WERI-Rb-1 (cell line): ENCODE measurements around the gene ARHGEF9.
A peak's percentile ranks its signal among the peaks of the same experiment; 100 is the strongest.

ENCODE experiments used
- DNase-seq: peaks from one replicate; pipeline ENCODE4 v3.0.0-alpha.2; 2020
- H3K27ac ChIP-seq: fragments of 250-450 bp; sonication (Bioruptor Pico); 2 replicates; pipeline ENCODE4 v1.5.1; 2020; ENCODE audit warnings: mild to moderate bottlenecking, moderate library complexity
- H3K27me3 ChIP-seq: fragments of 250-450 bp; sonication (Bioruptor Pico); 2 replicates; pipeline ENCODE4 v1.5.1; 2021; ENCODE audit warnings: mild to moderate bottlenecking, low read depth, moderate library complexity; ENCODE audit not compliant: insufficient read depth, severe bottlenecking
- H3K36me3 ChIP-seq: fragments of 250-450 bp; sonication (Bioruptor Pico); 2 replicates; pipeline ENCODE4 v1.5.1; 2020; ENCODE audit warnings: mild to moderate bottlenecking, moderate library complexity
- H3K4me3 ChIP-seq: 2 replicates; pipeline ENCODE4 v1.5.1; 2011; ENCODE audit warnings: low read depth, mild to moderate bottlenecking, control low read depth, low read length
- H3K9me3 ChIP-seq: fragments of 250-450 bp; sonication (Bioruptor Pico); 2 replicates; pipeline ENCODE4 v1.5.1; 2021; ENCODE audit warnings: mild to moderate bottlenecking, moderate library complexity; ENCODE audit not compliant: severe bottlenecking
- CTCF ChIP-seq: IDR thresholded peaks from 2 replicates; pipeline ENCODE4 v1.5.1; 2011; ENCODE audit warnings: low read depth, mild to moderate bottlenecking, control low read depth, inconsistent platforms, low read length

Gene ARHGEF9

GRCh38 chrX:63713526-63713925 lies 71.5 kb downstream of the ARHGEF9 start:
- Histone ChIP-seq H3K36me3 (peaks cover 30% of the 10 kb centered on the region), H3K9me3 (no peaks in the 10 kb centered on the region), H3K27ac (no peak overlapping the region), H3K27me3 (no peaks in the 10 kb centered on the region), H3K4me3 (no peak overlapping the region)
- no peak for TF ChIP-seq CTCF
- no peak for DNase-seq

GRCh38 chrX:63708801-63709200 lies 76.2 kb downstream of the ARHGEF9 start:
- H3K9me3 ChIP-seq = no peaks in the 10 kb centered on the region
- H3K27ac ChIP-seq = no peak overlapping the region
- no peaks in the 10 kb centered on the region for H3K27me3 ChIP-seq
- H3K36me3 ChIP-seq = peaks cover 35% of the 10 kb centered on the region
- no peak for DNase-seq
- no peak overlapping the region for H3K4me3 ChIP-seq
- no peak for TF ChIP-seq CTCF

- no peak for DNase-seq
- no peaks in the 10 kb centered on the region for H3K9me3 ChIP-seq
- H3K36me3 ChIP-seq = peaks cover 62% of the 10 kb centered on the region
- no peak overlapping the region for H3K27ac ChIP-seq
- H3K27me3 ChIP-seq = no peaks in the 10 kb centered on the region
- H3K4me3 ChIP-seq = no peak overlapping the region
- TF ChIP-seq CTCF = no peak
Measured at GRCh38 chrX:63702556-63702955, 82.5 kb downstream of the ARHGEF9 start.

- peak; percentile 73 for TF ChIP-seq CTCF
- no peak overlapping the region for H3K4me3 ChIP-seq
- no peak overlapping the region for H3K27ac ChIP-seq
- H3K9me3 ChIP-seq = no peaks in the 10 kb centered on the region
- DNase-seq = peak; percentile 16
- H3K36me3 ChIP-seq = peaks cover under 1% of the 10 kb centered on the region; the same call in 1 of the 2 replicates
- H3K27me3 ChIP-seq = no peaks in the 10 kb centered on the region
Measured at GRCh38 chrX:63686878-63687714, 97.9 kb downstream of the ARHGEF9 start.

- no peak overlapping the region for H3K27ac ChIP-seq
- TF ChIP-seq CTCF = no peak
- H3K36me3 ChIP-seq = peaks cover 30% of the 10 kb centered on the region
- no peak for DNase-seq
- H3K27me3 ChIP-seq = no peaks in the 10 kb centered on the region
- H3K4me3 ChIP-seq = no peak overlapping the region
- H3K9me3 ChIP-seq = no peaks in the 10 kb centered on the region
Measured at GRCh38 chrX:63680423-63680822, 104.6 kb downstream of the ARHGEF9 start.

- TF ChIP-seq CTCF = no peak
- no peaks in the 10 kb centered on the region for H3K9me3 ChIP-seq
- no peaks in the 10 kb centered on the region for H3K27me3 ChIP-seq
- H3K27ac ChIP-seq = no peak overlapping the region
- H3K36me3 ChIP-seq = peaks cover 40% of the 10 kb centered on the region
- no peak for DNase-seq
- no peak overlapping the region for H3K4me3 ChIP-seq
Measured at GRCh38 chrX:63679432-63679831, 105.6 kb downstream of the ARHGEF9 start.
